HCT116 (cell line): ENCODE measurements around the gene HK1. TPM values are rescaled to one million over a fixed set of nuclear protein-coding genes. Genes with fewer than 3 reads are reported as not detected.

Experiments
- ATAC-seq: fragments of 200-7000 bp; cut with Tn5 transposase; 2 replicates; pipeline ENCODE4 v1.9.1; 2020; ENCODE audit warnings: mild to moderate bottlenecking, moderate library complexity
- BruUV-seq: library from RNA; stranded (reverse); fragments of 400-500 nt; replicated peaks from 2 replicates; lab custom pipeline; 2021; lab: Mats Ljungman, UMichigan
- CTCF ChIA-PET: fragments of 300-600 bp; sonication (Branson Sonifier 250); formaldehyde crosslinking; loops from one replicate; lab custom pipeline; 2021; ENCODE audit warnings: antibody characterized with exemption; lab: Charles Lee
- POLR2A ChIA-PET: fragments of 300-600, 350-600 bp; sonication (Branson Sonifier 250); formaldehyde crosslinking; loops from one replicate; lab custom pipeline; 2021; ENCODE audit warnings: antibody characterized with exemption; lab: Charles Lee
- RAD21 ChIA-PET, 2 experiments: fragments of 300-600 bp; sonication (Branson Sonifier 250); formaldehyde crosslinking; loops; one replicate each; lab custom pipeline; 2023; ENCODE audit warnings: low total read pairs in 2 of 2; ENCODE audit not compliant: uncharacterized antibody in 2 of 2, unreplicated experiment in 2 of 2, low non-redundant PET in 1 of 2; lab: Charles Lee
- DNase-seq: peaks from one replicate; pipeline ENCODE4 v3.0.0-alpha.2; 2010; ENCODE audit warnings: low read depth, low spot score
- H2AFZ ChIP-seq: fragments of 200-600 bp; shearing (Covaris generic), sonication (generic); 2 replicates; pipeline ENCODE4 v1.6.1; 2017; ENCODE audit warnings: low read depth, mixed run types, mixed read lengths, antibody characterized with exemption, low read length; ENCODE audit not compliant: poor library complexity, severe bottlenecking
- H3K27ac ChIP-seq: 2 replicates; pipeline ENCODE4 v1.5.1; 2012; ENCODE audit warnings: low read depth, low read length
- H3K27me3 ChIP-seq: fragments of 200-600 bp; sonication (generic); 2 replicates; pipeline ENCODE4 v1.6.1; 2016; ENCODE audit warnings: mixed run types, low read length, mixed read lengths; ENCODE audit not compliant: insufficient read depth
- H3K36me3 ChIP-seq, 2 experiments: fragments of 200-500 bp in 1 of 2; fragments of 200-600 bp in 1 of 2; sonication (Bioruptor generic) in 1 of 2; sonication (generic) in 1 of 2; 2 replicates each; pipeline versions ENCODE4 v1.5.1 to v1.6.1; 2014 to 2016; ENCODE audit warnings: low read length in 2 of 2, inconsistent platforms in 1 of 2, mixed read lengths in 1 of 2, mixed run types in 1 of 2; ENCODE audit not compliant: insufficient read depth in 2 of 2, control insufficient read depth in 1 of 2
- H3K4me1 ChIP-seq, 2 experiments: fragments of 200-600 bp in 1 of 2; sonication (generic) in 1 of 2; 2 replicates each; pipeline versions ENCODE4 v1.5.1 to v1.6.1; 2012 to 2017; ENCODE audit warnings: low read length in 2 of 2, inconsistent platforms in 1 of 2, mild to moderate bottlenecking in 1 of 2, mixed read lengths in 1 of 2, mixed run types in 1 of 2, moderate library complexity in 1 of 2; ENCODE audit not compliant: insufficient read depth in 2 of 2, control insufficient read depth in 1 of 2
- H3K4me2 ChIP-seq: fragments of 200-600 bp; sonication (generic); 2 replicates; pipeline ENCODE4 v1.6.1; 2017; ENCODE audit warnings: mixed run types, low read length, mixed read lengths
- H3K4me3 ChIP-seq, 2 experiments: fragments of 200-600 bp in 1 of 2; sonication (generic) in 1 of 2; replicated peaks in 1 of 2; 2 replicates each; pipeline ENCODE4 v1.5.1; 2011 to 2016; ENCODE audit warnings: low read length in 2 of 2, control low read depth in 1 of 2, low read depth in 1 of 2, mild to moderate bottlenecking in 1 of 2, mixed read lengths in 1 of 2, mixed run types in 1 of 2
- H3K79me2 ChIP-seq: fragments of 200-600 bp; sonication (generic); 2 replicates; pipeline ENCODE4 v1.6.1; 2017; ENCODE audit warnings: mild to moderate bottlenecking, mixed run types, low read length, moderate library complexity, mixed read lengths; ENCODE audit not compliant: insufficient read depth
- H3K9ac ChIP-seq: fragments of 200-600 bp; sonication (generic); 2 replicates; pipeline ENCODE4 v1.6.1; 2016; ENCODE audit warnings: low read length, mixed read lengths
- H3K9me2 ChIP-seq: fragments of 200-600 bp; sonication (generic), shearing (Covaris generic); 2 replicates; pipeline ENCODE4 v1.6.1; 2017; ENCODE audit warnings: mixed run types, mild to moderate bottlenecking, moderate library complexity; ENCODE audit not compliant: insufficient read depth
- H3K9me3 ChIP-seq, 2 experiments: fragments of 200-500 bp in 1 of 2; fragments of 200-600 bp in 1 of 2; sonication (Bioruptor generic) in 1 of 2; sonication (generic) in 1 of 2; 2 replicates each; pipeline ENCODE4 v1.6.1; 2014 to 2017; ENCODE audit warnings: low read length in 2 of 2, mixed read lengths in 2 of 2, inconsistent platforms in 1 of 2, low read depth in 1 of 2, mild to moderate bottlenecking in 1 of 2, mixed run types in 1 of 2, moderate library complexity in 1 of 2; ENCODE audit not compliant: control insufficient read depth in 1 of 2, insufficient read depth in 1 of 2
- H4K20me1 ChIP-seq: fragments of 200-600 bp; sonication (generic), shearing (Covaris generic); 2 replicates; pipeline ENCODE4 v1.6.1; 2017; ENCODE audit warnings: mixed run types, mild to moderate bottlenecking, moderate library complexity; ENCODE audit not compliant: insufficient read depth
- CBX3 ChIP-seq: IDR thresholded peaks from 2 replicates; pipeline ENCODE4 v1.6.1; 2012; ENCODE audit warnings: low read depth
- CEBPB ChIP-seq: IDR thresholded peaks from 2 replicates; pipeline ENCODE4 v1.6.1; 2012; ENCODE audit warnings: low read depth
- EGR1 ChIP-seq: IDR thresholded peaks from 2 replicates; pipeline ENCODE4 v1.6.1; 2012; ENCODE audit warnings: low read depth
- ELF1 ChIP-seq: IDR thresholded peaks from 2 replicates; pipeline ENCODE4 v1.6.1; 2012; ENCODE audit warnings: low read depth, borderline replicate concordance
- EZH2 ChIP-seq: fragments of 200-600 bp; sonication (generic); IDR thresholded peaks from 2 replicates; pipeline ENCODE4 v1.6.1; 2017; ENCODE audit warnings: antibody characterized with exemption, mixed run types
- EZH2phosphoT487 ChIP-seq: fragments of 200-600 bp; IDR thresholded peaks from 2 replicates; pipeline ENCODE4 v1.6.1; 2018; ENCODE audit warnings: antibody characterized with exemption, borderline replicate concordance
- FOSL1 ChIP-seq: IDR thresholded peaks from 2 replicates; pipeline ENCODE4 v1.6.1; 2012; ENCODE audit warnings: low read depth
- POLR2A ChIP-seq: IDR thresholded peaks from 2 replicates; pipeline ENCODE4 v1.7.0; 2011; ENCODE audit warnings: borderline replicate concordance; ENCODE audit not compliant: insufficient read depth, insufficient read length; ENCODE audit errors: extremely low read depth
- RAD21 ChIP-seq: IDR thresholded peaks from 2 replicates; pipeline ENCODE4 v1.6.1; 2012; ENCODE audit warnings: low read depth, mild to moderate bottlenecking
- SIN3A ChIP-seq: IDR thresholded peaks from 2 replicates; pipeline ENCODE4 v1.6.1; 2012; ENCODE audit warnings: low read depth
- SP1 ChIP-seq: IDR thresholded peaks from 2 replicates; pipeline ENCODE4 v1.6.1; 2012; ENCODE audit warnings: low read depth
- SRF ChIP-seq: IDR thresholded peaks from 2 replicates; pipeline ENCODE4 v1.6.1; 2012; ENCODE audit warnings: low read depth
- TCF7L2 ChIP-seq: IDR thresholded peaks from 2 replicates; pipeline ENCODE4 v1.7.0; 2011; ENCODE audit warnings: borderline replicate concordance, inconsistent platforms; ENCODE audit not compliant: insufficient read depth, insufficient read length; ENCODE audit errors: extremely low read depth
- ZFX ChIP-seq: fragments of 450-650 bp; IDR thresholded peaks from 2 replicates; pipeline ENCODE4 v1.6.1; 2017
- intact Hi-C: fragments of 100-400 bp; cut with micrococcal nuclease; formaldehyde crosslinking; loops from 2 replicates; pipeline ENCODE4 v1.10.0; 2022
- total RNA-seq: library from RNA; stranded (reverse); gene quantifications from one replicate; pipeline ENCODE4 v1.2.1, GENCODE V29; 2021; ENCODE audit not compliant: unreplicated experiment
- TF ChIP-seq, protein P1 (sequence below): IDR thresholded peaks from 2 replicates; pipeline ENCODE4 v1.6.1; 2012; ENCODE audit warnings: low read depth
- TF ChIP-seq, protein P2 (sequence below): IDR thresholded peaks from 2 replicates; pipeline ENCODE4 v1.6.1; 2012
- TF ChIP-seq, protein P3 (sequence below): IDR thresholded peaks from 2 replicates; pipeline ENCODE4 v1.6.1; 2011; ENCODE audit warnings: mild to moderate bottlenecking, low read length, moderate library complexity; ENCODE audit not compliant: insufficient replicate concordance; ENCODE audit errors: extremely low read depth
- TF ChIP-seq, protein P4 (sequence below): IDR thresholded peaks from 2 replicates; pipeline ENCODE4 v1.6.1; 2012

HK1 gene
- total RNA-seq, 1 experiment from 2014 or later, result 50.3 TPM

DNA sequence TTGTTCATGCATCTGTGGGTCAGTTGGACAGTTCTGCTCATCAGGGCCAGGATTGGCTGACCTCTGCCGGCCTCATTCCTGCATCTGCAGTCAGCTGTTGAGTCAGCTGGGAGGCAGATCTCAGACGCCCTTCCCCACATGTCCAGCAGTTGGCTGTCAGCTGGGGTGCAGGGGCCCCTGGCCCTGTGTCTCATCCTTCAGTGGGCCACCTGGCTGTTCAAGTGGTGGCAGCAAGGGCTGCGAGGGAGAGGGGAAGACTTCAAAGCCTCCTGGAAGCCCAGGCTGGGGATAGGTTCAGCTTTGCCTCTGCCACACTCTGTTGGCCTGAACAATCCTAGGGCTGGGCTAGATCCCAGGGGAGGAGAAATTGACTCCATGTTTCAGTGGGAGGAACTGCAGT lies 105.3 kb downstream of the HK1 start:
- no peak overlapping the region for H2AFZ ChIP-seq
- no peak overlapping the region for H3K4me2 ChIP-seq
- BruUV-seq, result no TSS peak
- intact Hi-C loops, result no loop called here
- TF ChIP-seq EZH2phosphoT487, result no peak
- TF ChIP-seq, protein P1, sequence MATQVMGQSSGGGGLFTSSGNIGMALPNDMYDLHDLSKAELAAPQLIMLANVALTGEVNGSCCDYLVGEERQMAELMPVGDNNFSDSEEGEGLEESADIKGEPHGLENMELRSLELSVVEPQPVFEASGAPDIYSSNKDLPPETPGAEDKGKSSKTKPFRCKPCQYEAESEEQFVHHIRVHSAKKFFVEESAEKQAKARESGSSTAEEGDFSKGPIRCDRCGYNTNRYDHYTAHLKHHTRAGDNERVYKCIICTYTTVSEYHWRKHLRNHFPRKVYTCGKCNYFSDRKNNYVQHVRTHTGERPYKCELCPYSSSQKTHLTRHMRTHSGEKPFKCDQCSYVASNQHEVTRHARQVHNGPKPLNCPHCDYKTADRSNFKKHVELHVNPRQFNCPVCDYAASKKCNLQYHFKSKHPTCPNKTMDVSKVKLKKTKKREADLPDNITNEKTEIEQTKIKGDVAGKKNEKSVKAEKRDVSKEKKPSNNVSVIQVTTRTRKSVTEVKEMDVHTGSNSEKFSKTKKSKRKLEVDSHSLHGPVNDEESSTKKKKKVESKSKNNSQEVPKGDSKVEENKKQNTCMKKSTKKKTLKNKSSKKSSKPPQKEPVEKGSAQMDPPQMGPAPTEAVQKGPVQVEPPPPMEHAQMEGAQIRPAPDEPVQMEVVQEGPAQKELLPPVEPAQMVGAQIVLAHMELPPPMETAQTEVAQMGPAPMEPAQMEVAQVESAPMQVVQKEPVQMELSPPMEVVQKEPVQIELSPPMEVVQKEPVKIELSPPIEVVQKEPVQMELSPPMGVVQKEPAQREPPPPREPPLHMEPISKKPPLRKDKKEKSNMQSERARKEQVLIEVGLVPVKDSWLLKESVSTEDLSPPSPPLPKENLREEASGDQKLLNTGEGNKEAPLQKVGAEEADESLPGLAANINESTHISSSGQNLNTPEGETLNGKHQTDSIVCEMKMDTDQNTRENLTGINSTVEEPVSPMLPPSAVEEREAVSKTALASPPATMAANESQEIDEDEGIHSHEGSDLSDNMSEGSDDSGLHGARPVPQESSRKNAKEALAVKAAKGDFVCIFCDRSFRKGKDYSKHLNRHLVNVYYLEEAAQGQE, result no peak
- TF ChIP-seq POLR2A, result no peak
- no peak for TF ChIP-seq SIN3A
- TF ChIP-seq EGR1, result no peak
- no peak for TF ChIP-seq CBX3
- no peak for TF ChIP-seq ELF1
- no peak for TF ChIP-seq RAD21
- TF ChIP-seq CEBPB, result no peak
- TF ChIP-seq SP1, result no peak
- TF ChIP-seq, protein P2, sequence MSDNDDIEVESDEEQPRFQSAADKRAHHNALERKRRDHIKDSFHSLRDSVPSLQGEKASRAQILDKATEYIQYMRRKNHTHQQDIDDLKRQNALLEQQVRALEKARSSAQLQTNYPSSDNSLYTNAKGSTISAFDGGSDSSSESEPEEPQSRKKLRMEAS, result no peak
- no peak for TF ChIP-seq ZFX
- TF ChIP-seq EZH2, result no peak
- no peak for TF ChIP-seq SRF
- no peak for TF ChIP-seq TCF7L2
- TF ChIP-seq, protein P3, sequence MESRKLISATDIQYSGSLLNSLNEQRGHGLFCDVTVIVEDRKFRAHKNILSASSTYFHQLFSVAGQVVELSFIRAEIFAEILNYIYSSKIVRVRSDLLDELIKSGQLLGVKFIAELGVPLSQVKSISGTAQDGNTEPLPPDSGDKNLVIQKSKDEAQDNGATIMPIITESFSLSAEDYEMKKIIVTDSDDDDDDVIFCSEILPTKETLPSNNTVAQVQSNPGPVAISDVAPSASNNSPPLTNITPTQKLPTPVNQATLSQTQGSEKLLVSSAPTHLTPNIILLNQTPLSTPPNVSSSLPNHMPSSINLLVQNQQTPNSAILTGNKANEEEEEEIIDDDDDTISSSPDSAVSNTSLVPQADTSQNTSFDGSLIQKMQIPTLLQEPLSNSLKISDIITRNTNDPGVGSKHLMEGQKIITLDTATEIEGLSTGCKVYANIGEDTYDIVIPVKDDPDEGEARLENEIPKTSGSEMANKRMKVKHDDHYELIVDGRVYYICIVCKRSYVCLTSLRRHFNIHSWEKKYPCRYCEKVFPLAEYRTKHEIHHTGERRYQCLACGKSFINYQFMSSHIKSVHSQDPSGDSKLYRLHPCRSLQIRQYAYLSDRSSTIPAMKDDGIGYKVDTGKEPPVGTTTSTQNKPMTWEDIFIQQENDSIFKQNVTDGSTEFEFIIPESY, result no peak
- TF ChIP-seq, protein P4, sequence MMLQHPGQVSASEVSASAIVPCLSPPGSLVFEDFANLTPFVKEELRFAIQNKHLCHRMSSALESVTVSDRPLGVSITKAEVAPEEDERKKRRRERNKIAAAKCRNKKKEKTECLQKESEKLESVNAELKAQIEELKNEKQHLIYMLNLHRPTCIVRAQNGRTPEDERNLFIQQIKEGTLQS, result no peak
- TF ChIP-seq FOSL1, result no peak
- no peak overlapping the region for H3K9ac ChIP-seq
- no peaks in the 10 kb centered on the region for H3K79me2 ChIP-seq
- H3K36me3 ChIP-seq, result peaks cover 8 to 18% of the 10 kb centered on the region in 2 experiments
- H3K4me1 ChIP-seq, result no peaks in the 10 kb centered on the region
- no peak overlapping the region for H3K4me3 ChIP-seq
- POLR2A ChIA-PET, result no interaction called here
- RAD21 ChIA-PET, result no interaction called here
- H3K9me2 ChIP-seq, result no peaks in the 10 kb centered on the region
- no peaks in the 10 kb centered on the region for H4K20me1 ChIP-seq
- ATAC-seq, result peak; percentile 34; the same call in 1 of the 2 replicates
- CTCF ChIA-PET, result no interaction called here
- H3K9me3 ChIP-seq, result no peaks in the 10 kb centered on the region
- DNase-seq, result no peak
- H3K27me3 ChIP-seq, result no peaks in the 10 kb centered on the region
- H3K27ac ChIP-seq, result no peak overlapping the region
